Muscle of leg (tissue), 16 donors: ENCODE results near the gene MARCHF11. TPM values are rescaled to one million over a fixed set of nuclear protein-coding genes. Genes with fewer than 3 reads are reported as not detected.
A peak's percentile ranks its signal among the peaks of the same experiment; 100 is the strongest.

Experiments used
- DNase-seq: peaks from one replicate; pipeline ENCODE4 v3.0.0; 2013
- H3K27ac ChIP-seq: one replicate; pipeline ENCODE4 v1.5.1; 2013; ENCODE audit warnings: mild to moderate bottlenecking, low read length, control low read depth
- H3K27me3 ChIP-seq: one replicate; pipeline ENCODE4 v1.6.1; 2013; ENCODE audit warnings: low read length; ENCODE audit not compliant: control insufficient read depth, insufficient read depth
- H3K36me3 ChIP-seq: one replicate; pipeline ENCODE4 v1.6.1; 2013; ENCODE audit warnings: low read length; ENCODE audit not compliant: control insufficient read depth, insufficient read depth
- H3K4me1 ChIP-seq: one replicate; pipeline ENCODE4 v1.6.1; 2013; ENCODE audit warnings: low read length; ENCODE audit not compliant: control insufficient read depth, insufficient read depth
- H3K4me3 ChIP-seq: one replicate; pipeline ENCODE4 v1.5.1; 2013; ENCODE audit warnings: low read length, control low read depth
- H3K9me3 ChIP-seq: replicated peaks from 2 replicates; pipeline ENCODE4 v1.6.1; 2013; ENCODE audit warnings: low read depth, low read length; ENCODE audit not compliant: control insufficient read depth
- WGBS: methylation state at CpG from one replicate; pipeline ENCODE4 v1.1.5; 2013; ENCODE audit warnings: missing lambda C conversion rate; ENCODE audit not compliant: insufficient coverage; 5-methylcytosine and 5-hydroxymethylcytosine counted together
- long read RNA-seq, 11 donors: transcript quantifications; one replicate each; lab custom pipeline, GENCODE V29; 2026
- polyA plus RNA-seq, 8 donors: library from polyadenylated mRNA; unstranded; fragments of 120-200 nt; gene quantifications; one replicate each; pipeline versions ENCODE4 v1.2.1 to v1.2.3, GENCODE V29; 2013; ENCODE audit warnings: inconsistent platforms in 1 of 8, low replicate concordance in 1 of 8; ENCODE audit not compliant: insufficient read length in 8 of 8, insufficient read depth in 1 of 8
- total RNA-seq: library from RNA; stranded (reverse); fragments of 120-200 nt; gene quantifications from one replicate; pipeline ENCODE4 v1.2.4, GENCODE V29; 2013

MARCHF11 gene
- total RNA-seq: 0.04 TPM
- under 1 TPM in 1 of 8 donors, not detected in 7; 0.33 TPM for polyA plus RNA-seq
- long read RNA-seq, donor 1: 0 reads
- long read RNA-seq, donor 2: 0 reads
- long read RNA-seq, donor 3: 0 reads
- long read RNA-seq, donor 4: 0 reads
- long read RNA-seq, donor 5: 0 reads
- long read RNA-seq, donor 6: 0 reads
- long read RNA-seq, donor 7: 0 reads
- long read RNA-seq, donor 8: 0 reads
- long read RNA-seq, donor 9: 0 reads
- long read RNA-seq, donor 10: 0 reads
- long read RNA-seq, donor 11: 0 reads

DNA sequence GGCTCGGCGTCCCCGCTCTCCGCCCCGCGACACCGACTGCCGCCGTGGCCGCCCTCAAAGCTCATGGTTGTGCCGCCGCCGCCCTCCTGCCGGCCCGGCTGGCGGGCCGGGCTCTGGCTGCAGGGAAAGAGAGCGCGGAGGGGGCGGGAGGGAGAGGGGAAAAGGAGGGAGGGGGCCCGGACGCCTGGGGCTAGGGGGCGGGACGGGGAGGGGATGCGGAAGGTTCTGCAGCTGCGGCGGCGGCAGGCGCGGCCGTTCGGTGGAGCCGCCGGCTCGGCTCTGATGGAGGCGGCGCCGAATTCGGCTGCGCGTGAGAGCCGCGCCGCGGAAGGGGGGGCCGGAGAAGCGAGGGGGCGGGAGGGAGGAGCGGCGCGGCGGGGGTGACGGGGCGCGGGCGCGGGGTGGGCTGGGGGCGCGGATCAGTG lies at the start of gene MARCHF11:
TSS of gene MARCHF11 (minus strand) at position 281 of the 425 bp plus-strand sequence. CDS start at position 65, 216 bp downstream.
- H3K4me1 ChIP-seq: peaks cover 5% of the 10 kb centered on the region
- H3K27me3 ChIP-seq: peaks cover 27% of the 10 kb centered on the region
- H3K9me3 ChIP-seq: no peaks in the 10 kb centered on the region
- H3K4me3 ChIP-seq: no peak within 1 kb of the TSS
- WGBS: under 1% methylated on average over 18 of the region's 59 CpGs
- DNase-seq: no peak
- no peaks in the 10 kb centered on the region for H3K36me3 ChIP-seq
- no peak within 1 kb of the TSS for H3K27ac ChIP-seq

- H3K27me3 ChIP-seq: no peaks in the 10 kb centered on the region
- H3K36me3 ChIP-seq: no peaks in the 10 kb centered on the region
- H3K9me3 ChIP-seq: no peaks in the 10 kb centered on the region
- H3K4me1 ChIP-seq: no peaks in the 10 kb centered on the region
- H3K4me3 ChIP-seq: no peak overlapping the region
- H3K27ac ChIP-seq: no peak overlapping the region
- DNase-seq: no peak
- 80% methylated on average over 3 of the region's 5 CpGs for WGBS
Observed at GRCh38 chr5:16225927-16226326, 46.3 kb upstream of the MARCHF11 start.

DNA sequence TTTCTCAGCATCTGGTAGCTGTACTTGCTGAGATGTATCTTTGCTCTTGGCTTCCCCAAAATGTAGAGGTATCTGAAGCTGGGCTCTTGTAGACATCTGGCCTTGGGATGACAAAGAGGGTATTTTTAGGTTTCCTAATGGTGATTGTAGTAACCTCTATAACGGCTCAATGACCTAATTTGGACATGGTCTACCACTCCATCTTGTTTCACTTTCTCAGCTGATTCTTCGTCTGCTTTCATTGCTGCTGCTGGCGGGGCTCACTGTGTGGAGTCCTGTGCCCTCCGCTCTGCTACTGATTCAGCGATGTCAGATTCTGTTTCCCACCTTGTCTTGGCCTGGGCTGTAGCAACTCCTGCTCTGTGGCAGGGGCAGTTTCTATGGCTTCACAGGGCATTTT lies 12.7 kb upstream of the MARCHF11 start:
- WGBS: 59% methylated on average over 4 of the region's 5 CpGs
- Histone ChIP-seq H3K9me3 (no peaks in the 10 kb centered on the region), H3K4me1 (no peaks in the 10 kb centered on the region), H3K4me3 (no peak overlapping the region), H3K27me3 (no peaks in the 10 kb centered on the region), H3K27ac (no peak overlapping the region), H3K36me3 (no peaks in the 10 kb centered on the region)
- no peak for DNase-seq

DNA sequence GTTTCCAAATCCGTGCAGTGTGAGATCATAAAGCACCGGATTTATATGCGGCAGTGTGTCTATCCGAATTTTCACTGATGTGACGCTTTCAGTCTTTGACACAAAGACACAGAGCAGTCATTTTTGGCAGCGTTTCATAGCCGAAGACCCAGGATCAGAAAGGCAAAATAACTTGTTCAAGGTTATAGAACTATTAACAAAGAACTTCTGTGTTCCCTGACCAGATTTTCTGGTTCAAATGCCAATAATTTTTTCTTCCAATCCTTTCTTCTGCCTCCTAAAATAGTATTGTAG lies 1.1 kb upstream of the MARCHF11 start:
- H3K4me3 ChIP-seq: no peak overlapping the region
- H3K4me1 ChIP-seq: peaks cover 5% of the 10 kb centered on the region
- no peak for DNase-seq
- peaks cover 27% of the 10 kb centered on the region for H3K27me3 ChIP-seq
- H3K9me3 ChIP-seq: no peaks in the 10 kb centered on the region
- no peak overlapping the region for H3K27ac ChIP-seq
- H3K36me3 ChIP-seq: no peaks in the 10 kb centered on the region
- 29% methylated on average over 7 of the region's 7 CpGs for WGBS

DNA sequence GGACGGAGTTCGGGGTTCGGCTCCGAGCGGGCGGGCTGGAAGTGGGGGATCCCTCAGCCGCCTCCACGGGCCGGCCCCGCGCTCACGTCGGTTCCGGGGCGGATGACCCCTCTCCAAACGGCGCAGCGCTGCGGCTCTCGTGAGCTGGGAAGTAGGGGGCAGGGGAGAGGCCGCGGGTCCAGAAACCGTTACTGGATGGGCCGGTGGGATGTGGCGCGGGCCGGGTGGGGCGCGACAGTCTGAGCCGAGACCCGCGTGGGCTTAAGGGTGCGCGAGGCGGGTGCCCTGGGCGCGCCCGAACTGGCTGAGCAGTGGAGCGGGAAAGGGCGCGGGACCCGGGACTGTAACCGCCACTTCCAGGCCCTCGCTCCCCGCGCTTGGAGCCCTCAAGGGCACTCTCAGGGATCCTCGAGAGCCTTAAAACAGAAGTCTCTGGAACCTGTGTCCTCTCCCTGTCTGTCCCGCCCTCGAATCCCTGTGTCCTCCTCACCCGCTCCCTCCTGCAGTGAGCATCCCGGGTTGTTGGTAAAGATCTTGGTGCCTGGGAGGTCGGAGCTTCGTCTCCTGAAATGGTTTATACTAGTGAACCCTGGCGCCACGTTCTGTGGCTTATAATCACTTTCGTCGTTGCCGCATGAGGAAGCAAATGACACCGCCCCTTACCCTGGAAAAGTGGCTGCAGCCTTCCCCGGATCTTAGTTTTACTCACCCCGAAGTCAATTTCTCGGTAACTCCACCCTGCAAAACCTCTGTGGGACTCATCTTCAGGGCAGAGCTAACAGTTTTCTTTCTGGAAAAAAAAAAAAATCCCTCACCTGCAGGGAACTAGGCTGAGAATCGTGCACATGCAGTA lies 571 bp upstream of the MARCHF11 start:
- Histone ChIP-seq H3K9me3 (no peaks in the 10 kb centered on the region), H3K4me1 (peaks cover 5% of the 10 kb centered on the region), H3K36me3 (no peaks in the 10 kb centered on the region), H3K27me3 (peaks cover 27% of the 10 kb centered on the region), H3K4me3 (no peak overlapping the region), H3K27ac (no peak overlapping the region)
- WGBS: 1% methylated on average over 57 of the region's 63 CpGs
- DNase-seq: no peak

DNA sequence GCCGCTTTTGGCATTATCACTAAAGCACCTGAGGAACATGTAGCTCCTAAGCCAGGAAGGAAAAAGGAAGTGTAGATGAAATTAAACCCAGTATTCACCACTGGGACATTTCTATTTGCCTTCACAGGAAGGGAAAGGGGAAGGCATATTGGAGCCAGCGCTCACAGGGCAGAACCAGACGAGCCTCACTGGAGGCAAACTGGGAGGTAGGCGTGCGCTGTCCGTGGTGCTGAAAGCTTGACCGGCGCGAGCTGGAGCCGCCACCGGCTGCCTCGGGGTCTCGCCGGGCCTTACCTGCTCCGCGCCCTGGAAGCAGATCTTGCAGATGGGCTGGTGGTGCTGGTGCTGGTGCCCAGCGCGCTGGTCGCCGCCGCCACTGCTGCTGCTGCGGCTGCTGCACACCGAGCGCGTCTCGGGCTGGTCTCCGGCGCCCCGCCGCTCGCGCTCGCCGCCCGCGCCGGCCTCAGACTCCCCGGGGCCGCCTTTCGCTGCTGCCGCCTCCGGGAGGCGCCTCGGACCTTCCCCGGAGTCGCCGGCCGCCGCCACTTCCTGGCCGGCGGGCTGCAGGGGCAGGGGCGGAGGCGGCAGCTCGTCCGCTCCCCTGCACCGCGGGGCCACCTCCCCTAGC lies 732 bp downstream of the MARCHF11 start:
- H3K27me3 ChIP-seq: peaks cover 27% of the 10 kb centered on the region
- no peaks in the 10 kb centered on the region for H3K9me3 ChIP-seq
- no peak overlapping the region for H3K27ac ChIP-seq
- WGBS: under 1% methylated on average over 56 of the region's 57 CpGs
- H3K36me3 ChIP-seq: no peaks in the 10 kb centered on the region
- DNase-seq: peak; percentile 83
- H3K4me1 ChIP-seq: peaks cover 5% of the 10 kb centered on the region
- no peak overlapping the region for H3K4me3 ChIP-seq

GRCh38 chr5:16169550-16169949 lies 10.0 kb downstream of the MARCHF11 start:
- Histone ChIP-seq H3K4me3 (no peak overlapping the region), H3K9me3 (no peaks in the 10 kb centered on the region), H3K27me3 (no peaks in the 10 kb centered on the region), H3K27ac (no peak overlapping the region), H3K36me3 (no peaks in the 10 kb centered on the region), H3K4me1 (no peaks in the 10 kb centered on the region)
- WGBS: 18% methylated on average over 1 of the region's 2 CpGs
- DNase-seq: no peak

DNA sequence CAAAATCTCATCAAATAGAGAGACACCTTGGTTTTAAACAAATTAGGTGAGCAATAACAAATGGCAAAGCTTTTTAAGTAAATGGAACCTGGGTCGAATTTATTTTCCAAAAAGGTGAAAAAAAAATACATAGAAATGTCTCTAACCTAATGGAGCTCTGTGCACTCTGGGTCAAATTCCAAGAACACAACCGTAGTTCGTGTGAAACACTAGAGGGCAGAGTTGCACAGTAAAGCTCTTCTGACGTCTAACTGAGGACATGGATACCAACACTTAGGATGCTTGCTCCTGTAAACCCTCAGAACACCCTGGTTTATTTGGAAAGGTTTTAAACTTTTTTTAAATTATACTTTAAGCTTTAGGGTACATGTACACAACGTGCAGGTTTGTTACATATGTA lies 18.9 kb downstream of the MARCHF11 start:
- DNase-seq: peak; percentile 44
- no peak overlapping the region for H3K4me3 ChIP-seq
- H3K9me3 ChIP-seq: no peaks in the 10 kb centered on the region
- no peaks in the 10 kb centered on the region for H3K36me3 ChIP-seq
- H3K27me3 ChIP-seq: no peaks in the 10 kb centered on the region
- no peak overlapping the region for H3K27ac ChIP-seq
- WGBS: 0% methylated on average over 2 of the region's 5 CpGs
- H3K4me1 ChIP-seq: no peaks in the 10 kb centered on the region

- H3K27ac ChIP-seq: no peak overlapping the region
- DNase-seq: no peak
- no peaks in the 10 kb centered on the region for H3K27me3 ChIP-seq
- no peaks in the 10 kb centered on the region for H3K36me3 ChIP-seq
- no peaks in the 10 kb centered on the region for H3K9me3 ChIP-seq
- no CpG with 5 or more reads among the region's 2 CpGs for WGBS
- no peaks in the 10 kb centered on the region for H3K4me1 ChIP-seq
- no peak overlapping the region for H3K4me3 ChIP-seq
Observed at GRCh38 chr5:16159636-16160035, 20.0 kb downstream of the MARCHF11 start.

DNA sequence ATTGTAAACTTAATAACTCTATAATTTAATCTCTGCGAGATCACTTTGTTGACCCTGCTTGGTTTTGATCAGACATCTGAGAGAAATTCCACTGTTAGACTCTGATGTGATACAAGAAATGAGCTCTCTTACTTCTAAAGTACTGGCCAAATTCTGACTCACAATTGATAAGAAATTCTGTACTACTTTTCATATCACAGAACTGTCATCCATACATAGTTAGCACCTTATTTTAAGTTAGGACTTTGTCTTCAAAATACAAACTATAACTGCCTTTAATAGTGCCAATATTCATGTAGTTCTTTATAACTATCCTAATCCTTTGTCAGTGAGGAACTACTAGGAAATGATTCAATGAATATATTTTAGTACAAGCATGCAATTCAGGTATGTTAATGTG lies 23.4 kb downstream of the MARCHF11 start:
- Histone ChIP-seq H3K4me1 (no peaks in the 10 kb centered on the region), H3K27me3 (no peaks in the 10 kb centered on the region), H3K36me3 (no peaks in the 10 kb centered on the region), H3K27ac (no peak overlapping the region), H3K4me3 (no peak overlapping the region), H3K9me3 (no peaks in the 10 kb centered on the region)
- DNase-seq: no peak
- no CpG with 5 or more reads among the region's 1 CpG for WGBS
